ENCODE measurements around the gene PRSS53.

PRSS53 gene

GRCh38 chr16:31117384-31118222 lies 28.9 kb upstream of the PRSS53 start, which contains the start of gene KAT8:
KAT8 (plus strand) TSS chr16:31117664; CDS start chr16:31117682, 18 bp downstream.
- peak within 1 kb of the TSS; percentile 99 for H3K4me3 ChIP-seq (ENCODE audit: low read length)
- H3K4me1 ChIP-seq (ENCODE audit: low read length): peaks cover 6% of the 10 kb centered on the region
- H3K27ac ChIP-seq (ENCODE audit: low read length): peak within 1 kb of the TSS; percentile 87
- peak within 1 kb of the TSS; percentile 100 for H3K4me2 ChIP-seq (ENCODE audit: low read depth, low read length)
- TF ChIP-seq EZH2phosphoT487 (IDR thresholded peaks at IDR 0.05; ENCODE audit: low read length) (no peak), EZH2 (optimal IDR thresholded peaks at IDR 0.05; ENCODE audit: low read depth, low read length) (no peak), CTCF (IDR thresholded peaks at IDR 0.05; ENCODE audit: low read length) (no peak)
- no peaks in the 10 kb centered on the region for H3K9me2 ChIP-seq (replicated peaks; ENCODE audit: insufficient read depth, low read length)
- peak within 1 kb of the TSS; percentile 83 for H2AFZ ChIP-seq (ENCODE audit: low read length)
- DNase-seq: peak; percentile 98
- no peaks in the 10 kb centered on the region for H3K9me3 ChIP-seq (replicated peaks; ENCODE audit: insufficient read depth, low read length)
- no peaks in the 10 kb centered on the region for H3K27me3 ChIP-seq (replicated peaks; ENCODE audit: insufficient read depth, low read length)
- H3K36me3 ChIP-seq (replicated peaks; ENCODE audit: insufficient read depth, low read length): peaks cover 6% of the 10 kb centered on the region
- no peaks in the 10 kb centered on the region for H3F3A ChIP-seq (ENCODE audit: insufficient read depth, low read length)
- no peaks in the 10 kb centered on the region for H4K20me1 ChIP-seq (ENCODE audit: insufficient read depth, low read length)
- H3K9ac ChIP-seq (ENCODE audit: low read length): peak within 1 kb of the TSS; percentile 93
- H3K79me2 ChIP-seq (ENCODE audit: low read length): peaks cover 28% of the 10 kb centered on the region

DNA sequence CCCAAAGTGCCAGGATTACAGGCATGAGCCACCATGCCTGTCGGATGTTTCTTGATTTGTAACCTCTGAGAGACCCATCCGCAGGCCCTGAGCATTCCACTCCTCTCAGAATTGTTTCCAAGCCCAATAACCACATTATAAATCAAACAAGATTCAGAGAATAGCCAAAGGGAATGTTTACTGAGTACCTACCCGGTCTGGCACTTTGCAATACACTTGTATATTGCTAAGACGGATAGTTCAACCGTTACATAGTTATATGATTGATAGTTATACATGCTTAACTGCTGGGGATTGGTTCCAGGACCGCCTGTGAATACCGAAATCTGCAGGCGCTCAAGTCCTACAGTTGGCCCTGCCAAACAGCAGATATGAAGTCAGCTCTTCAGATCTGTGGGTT lies 25.7 kb upstream of the PRSS53 start:
- DNase-seq: no peak
- peaks cover 25% of the 10 kb centered on the region for H3K79me2 ChIP-seq (ENCODE audit: low read length)
- no peak overlapping the region for H3K27ac ChIP-seq (ENCODE audit: low read length)
- H3K9me3 ChIP-seq (replicated peaks; ENCODE audit: insufficient read depth, low read length): no peaks in the 10 kb centered on the region
- no peak overlapping the region for H3K4me2 ChIP-seq (ENCODE audit: low read depth, low read length)
- H2AFZ ChIP-seq (ENCODE audit: low read length): no peak overlapping the region
- H3K27me3 ChIP-seq (replicated peaks; ENCODE audit: insufficient read depth, low read length): no peaks in the 10 kb centered on the region
- H3K9ac ChIP-seq (ENCODE audit: low read length): no peak overlapping the region
- H4K20me1 ChIP-seq (ENCODE audit: insufficient read depth, low read length): no peaks in the 10 kb centered on the region
- TF ChIP-seq EZH2phosphoT487 (IDR thresholded peaks at IDR 0.05; ENCODE audit: low read length) (no peak), CTCF (IDR thresholded peaks at IDR 0.05; ENCODE audit: low read length) (no peak), EZH2 (optimal IDR thresholded peaks at IDR 0.05; ENCODE audit: low read depth, low read length) (no peak)
- H3F3A ChIP-seq (ENCODE audit: insufficient read depth, low read length): no peaks in the 10 kb centered on the region
- H3K9me2 ChIP-seq (replicated peaks; ENCODE audit: insufficient read depth, low read length): no peaks in the 10 kb centered on the region
- peaks cover 6% of the 10 kb centered on the region for H3K4me1 ChIP-seq (ENCODE audit: low read length)
- no peaks in the 10 kb centered on the region for H3K36me3 ChIP-seq (replicated peaks; ENCODE audit: insufficient read depth, low read length)
- H3K4me3 ChIP-seq (ENCODE audit: low read length): no peak overlapping the region

- no peak overlapping the region for H2AFZ ChIP-seq (ENCODE audit: low read length)
Observed at GRCh38 chr16:31113121-31114120, 24.7 kb upstream of the PRSS53 start.

More at GRCh38 chr16:31113121-31114120, 24.7 kb upstream of the PRSS53 start:
- no peak overlapping the region for H3K9ac ChIP-seq (ENCODE audit: low read length)
- H3K9me3 ChIP-seq (replicated peaks; ENCODE audit: insufficient read depth, low read length): no peaks in the 10 kb centered on the region
- peaks cover 26% of the 10 kb centered on the region for H3K79me2 ChIP-seq (ENCODE audit: low read length)
- H3K4me2 ChIP-seq (ENCODE audit: low read depth, low read length): no peak overlapping the region
- TF ChIP-seq EZH2 (optimal IDR thresholded peaks at IDR 0.05; ENCODE audit: low read depth, low read length) (no peak), EZH2phosphoT487 (IDR thresholded peaks at IDR 0.05; ENCODE audit: low read length) (no peak), CTCF (IDR thresholded peaks at IDR 0.05; ENCODE audit: low read length) (no peak)
- H3K27ac ChIP-seq (ENCODE audit: low read length): no peak overlapping the region
- H3K36me3 ChIP-seq (replicated peaks; ENCODE audit: insufficient read depth, low read length): no peaks in the 10 kb centered on the region
- no peaks in the 10 kb centered on the region for H4K20me1 ChIP-seq (ENCODE audit: insufficient read depth, low read length)
- H3K9me2 ChIP-seq (replicated peaks; ENCODE audit: insufficient read depth, low read length): no peaks in the 10 kb centered on the region
- peaks cover 3% of the 10 kb centered on the region for H3K4me1 ChIP-seq (ENCODE audit: low read length)
- no peaks in the 10 kb centered on the region for H3F3A ChIP-seq (ENCODE audit: insufficient read depth, low read length)
- DNase-seq: no peak
- no peaks in the 10 kb centered on the region for H3K27me3 ChIP-seq (replicated peaks; ENCODE audit: insufficient read depth, low read length)
- H3K4me3 ChIP-seq (ENCODE audit: low read length): no peak overlapping the region
